HT-29 (cell line): ENCODE measurements around the gene PNLIPRP1. TPM values are rescaled to one million over a fixed set of nuclear protein-coding genes. Genes with fewer than 3 reads are reported as not detected.

Experiments
- DNase-seq: peaks from one replicate; pipeline ENCODE4 v3.0.0-alpha.2; 2015; ENCODE audit warnings: low spot score
- total RNA-seq: library from RNA; depleted of rRNA; stranded (reverse); fragments of >200 nt; shearing (Covaris generic); gene quantifications from 2 replicates; pipeline ENCODE4 v1.2.3, GENCODE V29; 2014; rRNA removed

Gene PNLIPRP1
- not detected in 2 replicates for total RNA-seq

DNA sequence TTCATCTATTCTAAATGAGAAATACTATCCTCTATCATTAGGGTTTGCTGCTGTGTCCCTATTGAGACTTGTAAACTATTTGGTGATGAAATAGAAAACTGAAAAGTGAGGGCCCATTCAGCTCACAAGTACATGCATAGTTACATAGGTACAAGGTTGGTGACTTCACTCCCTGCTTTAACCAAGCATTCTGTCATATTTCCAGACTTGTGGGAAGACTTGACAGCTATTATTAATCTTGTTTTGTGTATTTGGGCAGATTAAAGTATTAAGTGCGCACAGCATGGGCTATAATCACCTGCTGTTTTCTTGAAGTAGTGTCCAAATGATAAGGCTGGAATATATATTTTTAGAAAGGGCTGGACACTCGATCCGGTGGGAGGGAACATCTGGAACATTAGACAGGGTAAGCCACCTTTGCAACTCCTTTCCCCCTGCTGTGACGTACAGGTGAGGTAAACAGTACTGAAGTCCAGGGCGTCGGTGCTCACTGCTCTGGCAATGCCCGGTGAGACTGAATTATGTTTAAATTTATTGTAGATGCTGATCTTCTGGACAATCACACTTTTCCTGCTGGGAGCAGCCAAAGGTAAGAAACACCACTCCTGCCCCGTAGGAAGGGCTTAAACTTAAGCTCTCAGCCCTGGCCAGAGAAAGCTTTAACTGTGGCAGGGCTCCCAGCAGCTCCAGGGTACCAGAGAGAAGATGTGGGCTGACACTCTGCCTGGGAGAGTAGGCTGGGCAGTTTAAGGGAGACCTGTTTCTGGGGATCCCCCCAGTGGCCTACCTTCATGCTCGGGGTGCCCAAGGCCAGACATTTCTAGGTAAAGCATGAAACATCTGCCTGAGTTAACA lies at the start of gene PNLIPRP1:
Gene PNLIPRP1 (plus strand): TSS at position 370 of the 855 bp plus-strand sequence. CDS start 171 bp downstream, at position 541.
- no peak for DNase-seq

- no peak for DNase-seq
Measured at GRCh38 chr10:116542007-116542677, 48.6 kb upstream of the PNLIPRP1 start.

- DNase-seq = no peak
Measured at GRCh38 chr10:116545122-116545521, 45.6 kb upstream of the PNLIPRP1 start.

DNA sequence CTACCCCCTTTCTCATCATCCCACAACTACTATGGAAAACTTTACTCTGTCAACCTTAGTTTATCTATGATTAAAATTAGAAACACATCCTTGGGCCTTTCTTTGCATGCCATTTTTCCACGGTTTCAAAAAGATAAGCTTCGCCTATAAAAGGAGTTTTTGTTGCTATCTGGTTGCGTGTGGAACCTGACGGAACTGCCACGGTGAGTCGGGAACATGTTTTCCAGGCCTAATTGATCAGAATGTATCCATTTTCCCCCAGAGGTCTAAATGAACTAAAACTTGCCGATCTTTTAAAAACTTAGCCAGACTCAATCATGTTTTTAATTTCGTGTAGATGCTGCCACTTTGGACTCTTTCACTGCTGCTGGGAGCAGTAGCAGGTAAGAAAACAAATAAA lies 45.0 kb upstream of the PNLIPRP1 start, which contains the start of gene PNLIP:
Gene PNLIP (plus strand): TSS at position 176 of the 400 bp plus-strand sequence. CDS start 162 bp downstream, at position 338.
- DNase-seq = no peak

DNA sequence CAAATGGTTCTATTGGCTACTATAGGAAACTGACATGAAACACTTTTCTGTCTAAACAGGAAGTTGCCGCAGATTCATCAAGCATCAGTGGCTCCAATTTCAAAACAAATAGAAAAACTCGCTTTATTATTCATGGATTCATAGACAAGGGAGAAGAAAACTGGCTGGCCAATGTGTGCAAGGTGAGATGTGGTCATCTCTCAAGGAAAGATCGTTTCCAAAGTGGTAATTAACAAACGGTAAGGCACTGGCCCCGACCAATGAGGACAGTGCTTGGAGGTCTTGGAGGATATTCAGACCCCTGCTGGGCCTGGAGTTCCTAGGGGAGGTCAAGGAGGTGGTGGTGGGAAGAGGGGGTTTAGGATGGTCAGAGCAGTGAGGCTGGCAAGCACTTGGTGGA lies 42.5 kb upstream of the PNLIPRP1 start:
- no peak for DNase-seq

DNA sequence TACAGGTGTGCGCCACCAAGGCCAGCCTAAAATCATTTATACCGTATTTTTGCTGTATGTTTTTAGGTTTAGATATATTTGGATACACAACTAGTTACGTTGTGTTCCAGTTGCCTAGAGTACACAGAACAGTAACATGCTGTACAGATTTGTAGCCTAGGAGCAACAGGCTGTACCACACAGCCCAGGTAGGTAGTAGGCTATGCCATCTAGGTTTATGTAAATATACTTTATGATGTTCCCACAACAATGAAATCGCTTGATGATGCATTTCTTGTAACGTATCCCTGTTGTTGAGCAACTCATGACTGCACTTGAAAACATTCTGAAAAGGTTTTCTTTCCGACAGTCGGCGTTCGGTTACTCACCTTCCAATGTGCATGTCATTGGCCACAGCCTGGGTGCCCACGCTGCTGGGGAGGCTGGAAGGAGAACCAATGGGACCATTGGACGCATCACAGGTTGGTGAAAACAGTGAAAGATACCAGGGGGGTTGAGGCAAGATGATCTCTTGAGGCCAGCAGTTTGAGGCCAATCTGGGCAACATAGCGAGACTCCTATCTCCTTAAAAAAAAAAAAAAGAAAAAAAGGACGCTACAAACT lies 37.3 kb upstream of the PNLIPRP1 start:
- no peak for DNase-seq

GRCh38 chr10:116554628-116555027 lies 36.1 kb upstream of the PNLIPRP1 start:
- no peak for DNase-seq

DNA sequence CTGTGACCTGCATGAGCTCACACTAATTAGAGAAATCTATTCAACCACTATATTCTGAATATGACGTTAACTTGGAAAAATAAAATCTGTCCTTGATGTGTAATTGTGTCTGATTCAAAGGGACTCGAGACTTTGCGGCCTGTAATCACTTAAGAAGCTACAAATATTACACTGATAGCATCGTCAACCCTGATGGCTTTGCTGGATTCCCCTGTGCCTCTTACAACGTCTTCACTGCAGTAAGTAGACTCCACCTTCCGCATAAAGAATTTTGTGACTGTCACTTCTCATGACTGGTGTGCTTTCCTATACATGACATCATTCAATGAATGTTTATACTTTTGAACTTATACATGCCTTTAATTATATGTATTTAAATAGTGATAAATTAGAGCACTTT lies 34.9 kb upstream of the PNLIPRP1 start:
- DNase-seq = no peak

DNA sequence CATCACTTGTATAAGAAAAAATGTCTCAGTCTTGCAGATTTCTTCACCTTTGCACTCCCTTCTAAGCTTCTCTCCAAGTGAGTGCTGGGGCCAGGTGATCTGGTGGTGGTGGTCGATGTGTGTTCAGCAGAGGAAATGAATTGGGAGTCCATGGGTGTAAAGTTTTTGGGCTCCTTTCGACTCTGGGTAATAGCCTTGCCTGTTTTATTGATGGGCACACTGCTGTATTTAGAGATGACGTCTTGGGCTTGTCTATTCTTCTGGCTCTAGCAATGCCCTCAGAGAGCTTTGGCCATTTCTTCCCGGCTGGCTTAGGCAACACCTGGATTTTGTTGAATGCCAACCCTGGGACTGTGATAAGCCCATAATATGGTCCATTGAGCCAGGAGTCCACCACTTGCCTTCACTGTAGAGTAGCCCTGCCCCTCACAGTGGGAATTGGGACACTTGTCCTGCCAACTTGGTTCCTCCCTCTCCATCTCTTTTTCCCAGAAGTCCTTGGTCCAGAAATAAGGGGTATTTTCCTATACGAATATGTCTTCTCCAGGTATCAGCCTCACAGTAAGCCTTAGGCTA lies 33.4 kb upstream of the PNLIPRP1 start:
- DNase-seq = no peak

DNA sequence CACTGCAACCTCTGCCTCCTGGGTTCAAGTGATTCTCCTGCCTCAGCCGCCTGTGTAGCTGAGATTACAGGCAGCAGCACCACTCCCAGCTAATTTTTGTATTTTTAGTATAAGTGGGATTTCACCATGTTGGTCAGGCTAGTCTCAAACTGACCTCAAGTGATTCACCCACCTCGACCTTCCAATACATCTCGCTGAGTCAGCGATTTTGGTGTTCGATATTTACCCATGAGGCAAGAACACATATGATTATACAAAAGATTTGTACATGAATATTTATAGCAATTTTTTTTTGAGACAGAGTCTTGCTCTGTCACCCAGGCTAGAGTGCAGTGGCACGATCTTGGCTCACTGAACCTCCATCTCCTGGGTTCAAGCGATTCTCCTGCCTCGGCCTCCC lies 25.2 kb upstream of the PNLIPRP1 start:
- no peak for DNase-seq

DNA sequence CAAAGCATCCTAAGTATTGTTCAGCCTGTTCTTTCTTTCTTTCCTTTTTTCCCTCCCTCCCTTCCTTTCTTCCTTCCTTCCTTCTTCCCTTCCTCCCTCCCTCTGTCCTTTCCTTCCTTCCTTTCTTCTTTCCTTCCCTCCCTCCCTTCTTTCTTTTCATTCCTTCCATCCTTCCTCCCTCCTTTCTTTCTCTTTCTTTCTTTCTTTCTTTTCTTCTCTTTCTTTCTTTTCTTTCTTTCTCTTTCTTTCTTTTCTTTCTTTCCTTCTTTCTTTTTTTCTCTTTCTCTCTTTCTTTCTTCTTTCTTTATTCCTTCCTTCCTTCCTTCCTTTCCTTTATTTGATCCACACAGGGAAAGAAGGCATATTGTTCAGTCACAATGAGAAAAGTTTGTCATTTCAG lies 23.8 kb upstream of the PNLIPRP1 start:
- DNase-seq = no peak

DNA sequence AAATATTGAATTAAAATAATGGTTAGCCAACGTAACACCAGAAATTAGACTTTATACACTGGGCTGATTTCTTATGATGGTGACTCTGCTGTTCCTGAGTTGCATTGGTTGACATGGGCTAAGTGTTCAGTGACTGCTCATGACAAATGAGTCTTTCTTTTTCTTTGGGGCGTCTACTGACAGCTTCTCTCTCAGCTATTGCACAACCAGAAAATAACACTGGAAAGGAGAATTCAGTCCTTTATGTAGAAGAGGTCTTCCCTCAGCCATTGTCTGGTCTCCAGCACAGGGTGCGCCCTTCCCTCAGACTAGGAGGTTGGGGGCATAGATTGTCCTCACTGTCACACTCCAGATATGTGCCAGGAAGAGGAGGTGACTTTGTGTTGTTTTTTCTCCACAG lies 23.4 kb upstream of the PNLIPRP1 start:
- DNase-seq = no peak

- no peak for DNase-seq
Measured at GRCh38 chr10:116574797-116575196, 16.0 kb upstream of the PNLIPRP1 start.

GRCh38 chr10:116587878-116588591 lies 2.7 kb upstream of the PNLIPRP1 start:
- DNase-seq = no peak

GRCh38 chr10:116588995-116589394 lies 1.8 kb upstream of the PNLIPRP1 start:
- DNase-seq = no peak

GRCh38 chr10:116589926-116590325 lies 833 bp upstream of the PNLIPRP1 start:
- DNase-seq = no peak

GRCh38 chr10:116593139-116593740 lies 2.5 kb downstream of the PNLIPRP1 start:
- no peak for DNase-seq

DNA sequence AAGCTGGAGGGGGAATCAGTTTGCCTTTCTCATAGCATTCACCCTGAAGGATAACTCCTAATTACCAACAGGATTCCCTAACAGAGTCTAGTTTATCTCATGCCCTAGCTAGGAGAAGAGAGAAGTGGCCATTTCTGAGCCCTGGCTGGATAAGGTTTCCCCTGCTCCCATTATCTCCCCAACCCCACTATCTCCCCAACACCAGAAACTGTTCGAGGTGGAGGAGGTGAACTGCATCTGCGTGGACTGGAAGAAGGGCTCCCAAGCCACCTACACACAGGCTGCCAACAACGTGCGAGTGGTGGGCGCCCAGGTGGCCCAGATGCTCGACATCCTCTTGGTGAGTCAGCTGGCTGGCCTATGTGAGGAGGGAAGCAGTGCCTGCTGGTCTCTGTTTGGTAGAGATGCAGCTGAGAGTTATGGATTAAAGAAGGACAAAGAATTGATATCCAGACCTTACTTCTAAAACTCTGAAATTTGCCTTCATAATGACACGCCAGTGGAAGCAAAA lies 3.8 kb downstream of the PNLIPRP1 start:
- no peak for DNase-seq

- DNase-seq = no peak
Measured at GRCh38 chr10:116596062-116596461, 5.3 kb downstream of the PNLIPRP1 start.

GRCh38 chr10:116597543-116597942 lies 6.8 kb downstream of the PNLIPRP1 start:
- DNase-seq = no peak

- DNase-seq = no peak
Measured at GRCh38 chr10:116598329-116598728, 7.6 kb downstream of the PNLIPRP1 start.
